Left ventricle myocardium inferior (tissue), 1 donor: ENCODE results near the gene SOX15. TPM values are rescaled to one million over a fixed set of nuclear protein-coding genes. Genes with fewer than 3 reads are reported as not detected.

Experiments
- DNase-seq: peaks from one replicate; pipeline ENCODE4 v3.0.0-alpha.2; 2020
- H3K27ac ChIP-seq: fragments of 200-600 bp; replicated peaks from 2 replicates; pipeline ENCODE4 v1.8.0; 2021
- H3K27me3 ChIP-seq: fragments of 200-600 bp; 2 replicates; pipeline ENCODE4 v1.8.0; 2021; ENCODE audit warnings: low read depth
- H3K36me3 ChIP-seq: fragments of 200-600 bp; 2 replicates; pipeline ENCODE4 v1.8.0; 2021
- H3K4me1 ChIP-seq: fragments of 200-600 bp; 2 replicates; pipeline ENCODE4 v1.8.0; 2021
- H3K4me3 ChIP-seq: fragments of 200-600 bp; 2 replicates; pipeline ENCODE4 v1.8.0; 2021; ENCODE audit warnings: mild to moderate bottlenecking, moderate library complexity
- H3K9me3 ChIP-seq: fragments of 200-600 bp; replicated peaks from 2 replicates; pipeline ENCODE4 v1.8.0; 2021
- CTCF ChIP-seq: fragments of 200-600 bp; IDR thresholded peaks from 2 replicates; pipeline ENCODE4 v1.8.0; 2021; ENCODE audit warnings: antibody characterized with exemption, mild to moderate bottlenecking, borderline replicate concordance
- intact Hi-C: fragments of 100-400 bp; cut with micrococcal nuclease; formaldehyde crosslinking; loops from one replicate; pipeline ENCODE4 v1.11.0; 2022
- total RNA-seq: library from RNA; stranded (reverse); fragmentation: NEBNext Ultra II Directional; extraction: Animal tissue kit (Norgen Biotek cat#: 25700); gene quantifications from one replicate; pipeline ENCODE4 v1.2.1, GENCODE V29; 2021
- donor health status: DM: no; HTN: yes; CAD: no; lungs with severe emphysema.

Gene SOX15
- total RNA-seq, 1 donor from 2014 or later: 1.9 TPM

GRCh38 chr17:7623661-7624060 is 33.8 kb upstream of the SOX15 start:
- no peak overlapping the region for H3K27ac ChIP-seq
- H3K27me3 ChIP-seq: no peaks in the 10 kb centered on the region
- DNase-seq: no peak
- H3K36me3 ChIP-seq: peaks cover 9% of the 10 kb centered on the region
- no peak overlapping the region for H3K4me3 ChIP-seq
- H3K4me1 ChIP-seq: peaks cover 20% of the 10 kb centered on the region
- H3K9me3 ChIP-seq: no peaks in the 10 kb centered on the region
- no peak for TF ChIP-seq CTCF
- intact Hi-C loops: no loop called here

DNA sequence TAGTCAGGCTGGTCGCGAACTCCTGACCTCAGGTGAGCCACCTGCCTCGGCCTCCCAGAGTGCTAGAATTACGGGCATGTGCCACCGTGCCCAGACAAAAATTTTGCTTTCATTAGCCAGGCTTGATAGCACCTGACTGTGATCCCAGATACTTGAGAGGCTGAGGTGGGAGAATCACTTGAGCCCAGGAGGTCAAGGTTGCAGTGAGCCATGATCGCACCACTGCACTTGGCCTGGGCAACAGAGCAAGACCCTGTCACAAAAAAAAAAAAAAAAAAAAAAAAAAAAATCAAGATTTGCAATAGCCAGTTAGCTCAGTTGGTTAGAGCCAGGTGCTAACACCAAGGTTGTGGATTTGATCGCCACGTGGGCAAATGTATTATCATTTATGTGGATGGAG is 30.9 kb upstream of the SOX15 start:
- H3K9me3 ChIP-seq: no peaks in the 10 kb centered on the region
- H3K36me3 ChIP-seq: peaks cover 4% of the 10 kb centered on the region
- no peak for DNase-seq
- H3K27me3 ChIP-seq: no peaks in the 10 kb centered on the region
- intact Hi-C loops: no loop called here
- no peak for TF ChIP-seq CTCF
- H3K27ac ChIP-seq: no peak overlapping the region
- H3K4me1 ChIP-seq: no peaks in the 10 kb centered on the region
- no peak overlapping the region for H3K4me3 ChIP-seq

DNA sequence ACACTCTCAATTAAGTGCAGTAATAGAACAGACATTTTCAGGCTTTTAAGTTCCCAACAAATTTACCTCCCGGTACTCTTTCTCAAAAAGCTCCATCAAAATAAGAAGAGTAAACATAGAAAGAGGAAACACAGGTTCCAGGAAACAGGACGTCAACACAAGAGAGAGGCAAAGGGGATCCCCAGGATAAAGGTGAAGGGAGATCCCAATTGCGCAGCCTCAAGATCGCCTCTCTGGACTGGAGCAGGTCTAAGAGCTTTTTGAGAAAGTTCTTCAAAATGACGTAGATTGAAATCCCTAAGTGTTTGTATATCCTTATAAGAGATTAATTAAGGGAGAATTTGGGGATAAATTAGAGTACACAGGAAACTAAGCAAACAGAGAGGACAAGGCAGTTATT is 28.7 kb upstream of the SOX15 start:
- TF ChIP-seq CTCF: no peak
- Histone ChIP-seq H3K27ac (no peak overlapping the region), H3K27me3 (no peaks in the 10 kb centered on the region), H3K4me3 (no peak overlapping the region), H3K36me3 (no peaks in the 10 kb centered on the region), H3K9me3 (no peaks in the 10 kb centered on the region), H3K4me1 (peaks cover 16% of the 10 kb centered on the region)
- intact Hi-C loops: no loop called here
- DNase-seq: no peak

DNA sequence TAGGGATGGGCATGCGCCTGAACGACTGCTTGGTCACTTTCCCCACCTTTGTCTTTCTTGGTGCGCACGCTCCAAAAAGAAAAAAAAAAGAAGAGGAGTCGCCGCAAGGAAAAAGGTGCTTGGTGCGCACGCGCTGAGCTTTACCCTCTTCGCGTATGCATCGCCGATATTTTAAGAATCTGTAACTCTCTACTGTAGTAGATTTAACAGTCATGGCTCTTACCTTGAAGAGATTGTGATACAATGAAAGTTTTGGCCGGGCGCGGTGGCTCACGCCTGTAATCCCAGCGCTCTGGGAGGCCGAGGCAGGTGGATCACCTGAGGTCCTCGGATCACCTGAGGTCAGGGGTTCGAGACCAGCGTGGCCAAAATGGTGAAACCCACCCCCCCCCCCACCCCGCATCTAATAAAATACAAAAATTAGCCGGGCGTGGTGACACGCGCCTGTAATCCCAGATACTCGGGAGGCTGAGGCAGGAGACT is 25.4 kb upstream of the SOX15 start:
- peaks cover 49% of the 10 kb centered on the region for H3K4me1 ChIP-seq
- H3K9me3 ChIP-seq: no peaks in the 10 kb centered on the region
- H3K4me3 ChIP-seq: peak overlapping the region; percentile 91
- DNase-seq: no peak
- H3K27ac ChIP-seq: peak overlapping the region; percentile 99
- H3K27me3 ChIP-seq: no peaks in the 10 kb centered on the region
- intact Hi-C loops: no loop called here
- TF ChIP-seq CTCF: no peak
- H3K36me3 ChIP-seq: peaks cover 9% of the 10 kb centered on the region

DNA sequence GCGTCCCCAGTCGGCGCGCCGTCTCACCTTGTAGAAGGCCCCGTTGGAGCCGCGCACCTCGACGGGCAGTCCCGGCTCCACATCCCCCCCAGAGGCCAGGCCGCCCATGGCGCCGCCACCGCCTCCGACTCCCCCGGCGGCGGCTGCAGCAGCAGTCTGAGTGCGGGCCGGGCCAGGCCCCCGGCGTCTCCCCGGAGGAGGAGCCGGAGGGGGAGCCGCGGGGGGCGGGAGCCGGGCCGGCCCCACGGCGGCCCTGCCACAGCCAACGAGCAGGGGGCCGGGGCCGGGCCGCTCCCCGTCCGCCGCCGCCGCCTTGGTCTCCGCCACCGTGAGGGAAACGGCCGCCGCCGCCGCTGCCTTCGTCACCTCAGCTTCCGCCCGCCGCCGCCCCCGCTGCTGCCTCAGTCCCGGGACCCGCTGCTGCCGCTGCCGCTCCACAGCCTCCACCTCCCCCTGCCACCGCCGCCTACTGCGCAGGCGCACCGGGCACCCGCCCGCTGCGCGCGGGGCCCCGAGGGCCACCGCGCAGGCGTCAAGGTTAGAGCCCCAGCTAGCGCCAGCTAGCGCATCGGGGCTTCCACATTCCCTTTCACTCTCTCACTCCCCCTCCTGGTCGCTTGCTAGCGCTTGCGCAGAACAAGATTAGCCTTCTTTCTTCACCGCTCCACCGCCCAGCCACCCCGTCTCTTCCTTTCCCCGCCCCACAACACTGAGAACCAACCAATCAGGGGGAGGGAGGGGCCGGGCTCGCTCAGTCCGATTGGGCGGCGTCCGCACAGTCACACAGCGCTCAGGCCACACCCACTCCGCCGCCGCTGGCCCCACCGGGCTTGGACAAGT is 24.8 kb upstream of the SOX15 start, which contains the start of gene FXR2:
Gene FXR2 (minus strand): TSS at position 473 of the 840 bp plus-strand sequence. CDS start 365 bp downstream, at position 108.
- H3K4me3 ChIP-seq: peak within 1 kb of the TSS; percentile 91
- peak; percentile 100 for DNase-seq
- H3K27ac ChIP-seq: peak within 1 kb of the TSS; percentile 99
- no peaks in the 10 kb centered on the region for H3K27me3 ChIP-seq
- peaks cover 53% of the 10 kb centered on the region for H3K4me1 ChIP-seq
- intact Hi-C loops: no loop called here
- TF ChIP-seq CTCF: peak; percentile 71
- H3K36me3 ChIP-seq: peaks cover 9% of the 10 kb centered on the region
- H3K9me3 ChIP-seq: no peaks in the 10 kb centered on the region
